Measurements from ENCODE around the gene CCDC149.

CCDC149 gene

DNA sequence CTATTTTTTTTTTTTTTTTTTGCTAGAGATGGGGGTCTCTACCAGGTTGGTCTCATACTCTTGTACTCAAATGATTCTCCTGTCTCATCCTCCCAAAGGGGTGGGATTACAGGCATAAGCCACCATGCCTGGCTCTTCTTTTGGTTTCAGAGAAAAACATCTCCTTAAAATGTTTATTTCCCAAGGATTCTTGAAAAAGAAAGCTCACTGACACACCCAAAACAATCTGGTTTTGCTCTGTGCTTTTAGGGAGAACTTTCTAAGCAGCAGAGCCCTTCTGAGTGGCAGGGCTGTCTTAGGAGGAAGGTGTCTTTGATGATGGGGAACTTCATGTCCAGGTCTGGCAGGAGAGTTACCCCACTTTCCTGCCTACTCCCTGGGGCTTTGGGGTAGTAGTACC is 116.2 kb downstream of the CCDC149 start:
- H3K4me2 ChIP-seq (ENCODE audit: low read length), result no peak overlapping the region
- H3K27ac ChIP-seq (ENCODE audit: low read length), result no peak overlapping the region
- no peaks in the 10 kb centered on the region for H3K4me1 ChIP-seq (ENCODE audit: low read length)
- no peak overlapping the region for H3K4me3 ChIP-seq (ENCODE audit: low read length)
- peaks cover 3% of the 10 kb centered on the region; the same call in 1 of the 2 replicates for H3K27me3 ChIP-seq (ENCODE audit: low read depth, low read length)
- H3K9ac ChIP-seq (ENCODE audit: low read length), result no peak overlapping the region
- H3K79me2 ChIP-seq (ENCODE audit: low read length), result no peaks in the 10 kb centered on the region
- no peaks in the 10 kb centered on the region for H3K36me3 ChIP-seq (replicated peaks; ENCODE audit: low read depth, low read length)
- TF ChIP-seq, protein P1, sequence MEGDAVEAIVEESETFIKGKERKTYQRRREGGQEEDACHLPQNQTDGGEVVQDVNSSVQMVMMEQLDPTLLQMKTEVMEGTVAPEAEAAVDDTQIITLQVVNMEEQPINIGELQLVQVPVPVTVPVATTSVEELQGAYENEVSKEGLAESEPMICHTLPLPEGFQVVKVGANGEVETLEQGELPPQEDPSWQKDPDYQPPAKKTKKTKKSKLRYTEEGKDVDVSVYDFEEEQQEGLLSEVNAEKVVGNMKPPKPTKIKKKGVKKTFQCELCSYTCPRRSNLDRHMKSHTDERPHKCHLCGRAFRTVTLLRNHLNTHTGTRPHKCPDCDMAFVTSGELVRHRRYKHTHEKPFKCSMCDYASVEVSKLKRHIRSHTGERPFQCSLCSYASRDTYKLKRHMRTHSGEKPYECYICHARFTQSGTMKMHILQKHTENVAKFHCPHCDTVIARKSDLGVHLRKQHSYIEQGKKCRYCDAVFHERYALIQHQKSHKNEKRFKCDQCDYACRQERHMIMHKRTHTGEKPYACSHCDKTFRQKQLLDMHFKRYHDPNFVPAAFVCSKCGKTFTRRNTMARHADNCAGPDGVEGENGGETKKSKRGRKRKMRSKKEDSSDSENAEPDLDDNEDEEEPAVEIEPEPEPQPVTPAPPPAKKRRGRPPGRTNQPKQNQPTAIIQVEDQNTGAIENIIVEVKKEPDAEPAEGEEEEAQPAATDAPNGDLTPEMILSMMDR (IDR thresholded peaks at IDR 0.05; ENCODE audit: low read depth, low read length), result no peak
- no peak for TF ChIP-seq EZH2phosphoT487 (IDR thresholded peaks at IDR 0.05; ENCODE audit: low read depth)
- no peaks in the 10 kb centered on the region for H3K9me3 ChIP-seq (ENCODE audit: insufficient read depth, low read length)
- no peaks in the 10 kb centered on the region for H4K20me1 ChIP-seq (ENCODE audit: insufficient read depth, low read length)
- H2AFZ ChIP-seq (ENCODE audit: low read depth, low read length), result no peak overlapping the region

DNA sequence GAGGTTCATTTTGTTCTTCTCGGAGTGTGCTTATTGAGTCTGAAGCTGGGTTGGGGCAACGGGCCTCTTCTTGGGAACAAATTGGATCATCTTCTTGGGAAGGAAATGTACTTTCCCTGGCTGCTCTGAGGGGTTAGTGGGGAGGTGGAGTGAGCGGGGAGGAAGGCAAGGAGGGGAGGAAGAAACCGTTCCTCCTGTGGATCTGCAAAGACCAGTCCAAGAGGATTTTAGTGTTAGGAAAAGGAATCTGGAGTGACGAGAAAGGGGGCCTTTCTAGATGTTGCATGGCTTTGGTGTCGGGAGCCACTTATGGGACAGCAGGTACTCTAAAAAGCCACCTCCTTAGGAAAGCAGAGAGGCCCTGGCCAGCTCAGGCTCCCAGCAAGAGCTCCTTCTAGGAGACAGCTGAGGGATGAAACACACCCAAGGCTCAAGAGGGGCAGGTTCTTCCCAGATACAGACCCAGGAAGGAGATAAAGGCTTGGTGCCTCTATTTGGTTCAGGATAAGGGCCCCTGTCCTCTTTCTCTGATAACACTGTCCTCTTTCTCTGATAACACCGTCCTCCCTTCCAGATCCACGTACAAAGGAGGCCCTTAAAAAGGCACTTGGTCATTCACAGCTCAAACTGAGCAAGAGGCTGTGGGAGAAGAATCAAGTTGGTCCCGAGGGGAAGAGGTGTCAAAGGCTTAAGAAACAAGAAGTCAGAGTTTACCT is 117.0 kb downstream of the CCDC149 start:
- Histone ChIP-seq H3K4me2 (ENCODE audit: low read length) (no peak overlapping the region), H3K27ac (ENCODE audit: low read length) (no peak overlapping the region), H3K36me3 (replicated peaks; ENCODE audit: low read depth, low read length) (no peaks in the 10 kb centered on the region), H2AFZ (ENCODE audit: low read depth, low read length) (no peak overlapping the region), H3K27me3 (ENCODE audit: low read depth, low read length) (peaks cover 3% of the 10 kb centered on the region; the same call in 1 of the 2 replicates), H3K79me2 (ENCODE audit: low read length) (no peaks in the 10 kb centered on the region), H4K20me1 (ENCODE audit: insufficient read depth, low read length) (no peaks in the 10 kb centered on the region), H3K4me3 (ENCODE audit: low read length) (no peak overlapping the region), H3K9me3 (ENCODE audit: insufficient read depth, low read length) (no peaks in the 10 kb centered on the region), H3K9ac (ENCODE audit: low read length) (no peak overlapping the region), H3K4me1 (ENCODE audit: low read length) (no peaks in the 10 kb centered on the region)
- no peak for TF ChIP-seq EZH2phosphoT487 (IDR thresholded peaks at IDR 0.05; ENCODE audit: low read depth)

DNA sequence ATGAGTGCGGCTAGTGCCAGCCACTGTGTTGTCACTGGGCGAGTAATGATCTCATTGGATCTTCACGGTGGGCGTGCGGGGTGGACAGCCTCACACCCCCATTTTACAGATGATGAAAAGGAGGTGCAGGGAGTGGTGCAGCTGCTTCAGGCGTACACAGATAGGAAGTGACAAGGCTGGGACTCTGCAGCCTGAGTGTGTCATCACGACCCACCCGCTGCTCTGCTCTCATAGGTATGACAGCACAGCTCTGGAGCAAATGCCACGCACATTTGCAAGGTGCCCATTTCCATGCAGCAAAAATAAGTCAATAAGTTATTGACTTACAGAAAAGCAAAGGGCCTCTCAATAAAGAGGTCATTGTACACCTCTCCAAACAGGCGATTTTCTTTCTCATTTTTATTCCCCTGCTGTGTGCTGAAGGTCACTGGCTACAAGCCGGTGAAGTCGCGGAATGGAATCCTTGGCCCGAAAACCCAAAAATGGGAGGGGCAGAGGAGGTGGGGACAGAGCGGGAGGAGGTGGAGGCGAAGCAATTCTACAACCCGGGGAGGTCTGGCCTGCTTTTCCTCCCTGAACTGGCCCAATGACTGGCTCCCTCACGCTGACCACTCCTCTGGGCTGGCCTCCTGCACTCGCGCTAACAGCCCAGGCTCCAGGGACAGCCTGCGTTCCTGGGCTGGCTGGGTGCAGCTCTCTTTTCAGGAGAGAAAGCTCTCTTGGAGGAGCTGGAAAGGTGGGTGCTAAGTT is 117.8 kb downstream of the CCDC149 start, which contains the start of gene SOD3:
SOD3 (plus strand) TSS at position 658 of the 750 bp plus-strand sequence. CDS start 3,949 bp downstream, outside the sequence.
- H3K27me3 ChIP-seq (ENCODE audit: low read depth, low read length), result peaks cover 3% of the 10 kb centered on the region; the same call in 1 of the 2 replicates
- no peak within 1 kb of the TSS for H3K27ac ChIP-seq (ENCODE audit: low read length)
- H3K4me1 ChIP-seq (ENCODE audit: low read length), result no peaks in the 10 kb centered on the region
- H3K4me3 ChIP-seq (ENCODE audit: low read length), result no peak within 1 kb of the TSS
- no peaks in the 10 kb centered on the region for H3K36me3 ChIP-seq (replicated peaks; ENCODE audit: low read depth, low read length)
- H3K9ac ChIP-seq (ENCODE audit: low read length), result no peak within 1 kb of the TSS
- no peaks in the 10 kb centered on the region for H4K20me1 ChIP-seq (ENCODE audit: insufficient read depth, low read length)
- no peaks in the 10 kb centered on the region for H3K79me2 ChIP-seq (ENCODE audit: low read length)
- no peak within 1 kb of the TSS for H2AFZ ChIP-seq (ENCODE audit: low read depth, low read length)
- no peaks in the 10 kb centered on the region for H3K9me3 ChIP-seq (ENCODE audit: insufficient read depth, low read length)
- no peak for TF ChIP-seq EZH2phosphoT487 (IDR thresholded peaks at IDR 0.05; ENCODE audit: low read depth)
- TF ChIP-seq, protein P1 (IDR thresholded peaks at IDR 0.05; ENCODE audit: low read depth, low read length), result no peak
- H3K4me2 ChIP-seq (ENCODE audit: low read length), result no peak within 1 kb of the TSS

DNA sequence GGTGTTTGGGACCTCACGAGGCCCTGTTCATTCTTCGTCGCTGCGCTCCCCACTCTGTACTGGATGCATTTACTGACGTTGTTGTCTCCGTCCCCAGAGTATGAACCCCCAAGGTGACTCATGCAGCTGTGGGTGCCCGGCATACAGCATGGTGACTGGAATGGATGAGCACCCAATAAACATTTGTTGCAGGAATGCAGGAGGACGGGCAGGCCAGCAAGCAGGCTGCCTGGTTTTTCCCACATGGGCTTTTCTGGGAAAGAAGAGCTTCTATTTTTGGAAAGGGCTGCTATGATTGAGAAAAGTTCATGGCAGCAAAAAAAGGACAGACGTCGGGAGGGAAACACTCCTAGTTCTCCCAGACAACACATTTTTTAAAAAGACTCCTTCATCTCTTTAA is 118.4 kb downstream of the CCDC149 start:
- H3K4me2 ChIP-seq (ENCODE audit: low read length), result no peak overlapping the region
- H3K4me3 ChIP-seq (ENCODE audit: low read length), result no peak overlapping the region
- no peaks in the 10 kb centered on the region for H3K36me3 ChIP-seq (replicated peaks; ENCODE audit: low read depth, low read length)
- TF ChIP-seq EZH2phosphoT487 (IDR thresholded peaks at IDR 0.05; ENCODE audit: low read depth), result no peak
- H4K20me1 ChIP-seq (ENCODE audit: insufficient read depth, low read length), result no peaks in the 10 kb centered on the region
- H3K27me3 ChIP-seq (ENCODE audit: low read depth, low read length), result peaks cover 3% of the 10 kb centered on the region; the same call in 1 of the 2 replicates
- H3K9me3 ChIP-seq (ENCODE audit: insufficient read depth, low read length), result no peaks in the 10 kb centered on the region
- no peak overlapping the region for H3K9ac ChIP-seq (ENCODE audit: low read length)
- H3K4me1 ChIP-seq (ENCODE audit: low read length), result no peaks in the 10 kb centered on the region
- no peak overlapping the region for H2AFZ ChIP-seq (ENCODE audit: low read depth, low read length)
- no peak overlapping the region for H3K27ac ChIP-seq (ENCODE audit: low read length)
- no peaks in the 10 kb centered on the region for H3K79me2 ChIP-seq (ENCODE audit: low read length)

DNA sequence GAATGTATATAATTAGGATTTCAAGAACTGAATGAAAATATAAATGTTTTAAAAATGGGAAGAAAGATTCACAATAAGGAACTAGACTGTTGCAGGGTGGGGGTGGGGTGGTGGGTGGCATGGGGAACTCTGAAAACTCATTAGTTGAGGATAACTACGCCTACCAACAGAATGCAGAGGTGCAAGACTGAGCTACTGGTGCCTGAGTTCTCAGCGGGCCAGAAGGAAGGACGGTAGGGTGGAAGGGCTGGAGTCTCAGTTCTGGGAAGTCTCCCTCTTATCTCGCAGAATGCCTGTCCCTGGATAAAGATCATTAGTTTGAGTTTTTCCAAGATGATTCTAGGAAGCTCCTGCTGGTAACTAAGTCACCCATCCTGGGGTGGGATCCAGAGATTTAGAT is 118.8 kb downstream of the CCDC149 start:
- Histone ChIP-seq H3K27ac (ENCODE audit: low read length) (no peak overlapping the region), H3K9ac (ENCODE audit: low read length) (no peak overlapping the region), H3K79me2 (ENCODE audit: low read length) (no peaks in the 10 kb centered on the region), H3K4me1 (ENCODE audit: low read length) (no peaks in the 10 kb centered on the region), H2AFZ (ENCODE audit: low read depth, low read length) (no peak overlapping the region), H3K9me3 (ENCODE audit: insufficient read depth, low read length) (no peaks in the 10 kb centered on the region), H4K20me1 (ENCODE audit: insufficient read depth, low read length) (no peaks in the 10 kb centered on the region), H3K27me3 (ENCODE audit: low read depth, low read length) (peaks cover 3% of the 10 kb centered on the region; the same call in 1 of the 2 replicates), H3K4me3 (ENCODE audit: low read length) (no peak overlapping the region), H3K36me3 (replicated peaks; ENCODE audit: low read depth, low read length) (no peaks in the 10 kb centered on the region), H3K4me2 (ENCODE audit: low read length) (no peak overlapping the region)
- TF ChIP-seq, protein P1 (IDR thresholded peaks at IDR 0.05; ENCODE audit: low read depth, low read length), result no peak
- TF ChIP-seq EZH2phosphoT487 (IDR thresholded peaks at IDR 0.05; ENCODE audit: low read depth), result no peak
